T-helper 2 cell (primary cell): ENCODE results near the gene DGKD.

ENCODE experiments used
- DNase-seq, 5 experiments: peaks; one replicate each; pipeline versions ENCODE4 v3.0.0 to v3.0.0-alpha.2; 2012 to 2022

Gene DGKD

DNA sequence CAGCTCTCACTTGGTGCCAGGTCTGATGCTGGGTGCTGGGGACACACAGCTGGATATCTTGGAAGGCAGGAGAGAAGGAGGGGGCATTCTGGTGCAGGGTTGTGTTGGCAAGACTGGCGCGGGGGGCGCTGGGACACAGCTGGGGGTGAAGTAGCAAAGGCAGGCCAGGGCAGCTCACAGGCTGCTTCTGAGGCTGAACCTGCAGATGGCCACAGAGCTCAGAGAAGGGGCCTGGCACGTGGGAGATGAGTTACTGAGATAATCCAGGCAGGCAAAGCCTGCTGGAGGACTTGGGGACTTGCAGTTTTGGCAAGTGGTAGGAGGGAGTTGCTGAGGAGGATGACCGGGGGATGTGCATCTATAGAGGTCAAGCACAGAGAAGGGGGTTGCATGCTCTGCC, 16.2 kb upstream of the DGKD start:
- DNase-seq = no peak

DNA sequence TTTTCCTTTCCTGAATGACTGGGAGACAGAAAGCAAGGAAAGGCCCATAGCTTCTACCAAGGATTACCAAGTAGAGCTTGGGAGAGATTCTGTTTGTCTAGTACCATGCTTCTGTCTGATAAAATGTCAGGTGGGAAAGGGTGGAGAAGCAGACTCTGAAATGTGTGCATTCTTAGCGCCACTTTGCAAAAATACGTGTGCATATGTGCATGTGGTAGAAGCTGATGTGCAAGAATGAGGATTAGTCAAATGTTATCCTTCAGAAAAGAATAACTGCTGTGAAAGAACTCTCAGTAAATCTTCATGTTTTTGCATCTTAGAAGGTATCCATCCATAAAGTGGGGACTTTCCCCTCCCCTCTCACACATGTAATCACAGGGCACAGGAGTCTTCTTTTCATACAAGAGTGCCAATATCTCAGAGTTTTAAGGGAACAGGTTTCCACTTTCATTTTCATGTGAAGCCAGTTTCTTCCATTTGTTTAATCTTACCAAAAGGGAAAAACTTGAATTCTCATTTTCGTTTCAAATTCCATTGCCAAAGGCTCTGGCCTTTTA, 15.4 kb upstream of the DGKD start:
- no peak for DNase-seq

DNA sequence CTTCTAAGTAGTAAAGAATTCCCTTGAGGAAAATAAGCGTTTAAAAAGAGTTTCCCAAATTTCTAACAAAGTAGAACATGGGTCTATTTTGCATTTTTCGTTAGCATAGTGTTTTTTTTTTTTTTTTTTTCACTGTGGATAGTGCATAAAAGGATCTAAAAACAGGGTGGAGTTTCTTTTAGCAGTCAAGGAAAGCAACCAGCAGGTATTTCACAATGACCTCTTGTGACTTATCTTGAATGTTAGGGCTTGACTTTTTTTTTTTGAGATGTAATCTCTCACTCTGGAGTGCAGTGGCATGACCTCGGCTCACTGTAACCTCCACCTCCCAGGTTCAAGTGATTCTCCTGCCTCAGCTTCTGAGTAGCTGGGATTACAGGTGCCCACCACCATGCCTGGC, 14.9 kb upstream of the DGKD start:
- DNase-seq = no peak

DNA sequence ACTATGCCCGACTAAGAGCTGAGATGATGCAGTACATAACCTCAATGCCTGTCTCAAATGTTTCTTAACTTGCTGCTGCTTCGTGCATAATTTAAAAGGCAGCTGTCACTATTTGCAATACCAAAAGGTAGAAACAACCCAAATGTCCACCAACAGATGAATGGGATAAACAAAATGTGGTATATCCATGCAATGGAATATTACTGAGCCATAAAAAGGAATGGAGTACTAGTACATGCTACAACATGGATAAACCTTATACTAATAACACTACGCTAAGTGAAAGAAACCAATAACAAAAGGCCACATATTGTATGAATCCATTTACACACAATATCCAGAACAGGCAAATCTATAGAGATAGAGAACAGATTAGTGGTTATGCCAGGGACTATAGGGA, 13.0 kb upstream of the DGKD start:
- DNase-seq = no peak

GRCh38 chr2:233342301-233342700, 12.0 kb upstream of the DGKD start:
- no peak for DNase-seq

DNA sequence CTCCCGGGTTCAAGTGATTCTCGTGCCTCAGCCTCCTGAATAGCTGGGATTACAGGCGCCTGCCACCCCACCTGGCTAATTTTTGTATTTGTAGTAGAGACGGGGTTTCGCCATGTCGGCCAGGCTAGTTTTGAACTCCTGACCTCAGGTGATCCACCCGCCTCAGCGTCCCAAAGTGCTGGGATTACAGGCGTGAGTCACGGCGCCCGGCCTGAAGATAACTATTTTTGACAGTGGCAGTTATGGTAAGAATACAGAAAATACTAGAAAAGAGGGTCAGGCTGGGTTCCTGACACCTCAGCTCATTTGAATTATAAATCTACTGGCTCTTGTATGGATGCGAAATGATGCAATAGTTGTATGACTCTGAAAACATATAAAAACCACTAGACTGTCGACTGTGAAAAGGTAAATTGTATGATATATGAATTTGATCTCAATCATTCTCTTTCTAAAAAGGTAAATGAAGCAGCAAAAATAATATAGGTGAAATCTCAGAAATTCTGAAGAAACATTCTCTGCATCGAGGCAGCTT, 11.1 kb upstream of the DGKD start:
- no peak for DNase-seq

GRCh38 chr2:233346376-233346775, 7.9 kb upstream of the DGKD start:
- no peak for DNase-seq

DNA sequence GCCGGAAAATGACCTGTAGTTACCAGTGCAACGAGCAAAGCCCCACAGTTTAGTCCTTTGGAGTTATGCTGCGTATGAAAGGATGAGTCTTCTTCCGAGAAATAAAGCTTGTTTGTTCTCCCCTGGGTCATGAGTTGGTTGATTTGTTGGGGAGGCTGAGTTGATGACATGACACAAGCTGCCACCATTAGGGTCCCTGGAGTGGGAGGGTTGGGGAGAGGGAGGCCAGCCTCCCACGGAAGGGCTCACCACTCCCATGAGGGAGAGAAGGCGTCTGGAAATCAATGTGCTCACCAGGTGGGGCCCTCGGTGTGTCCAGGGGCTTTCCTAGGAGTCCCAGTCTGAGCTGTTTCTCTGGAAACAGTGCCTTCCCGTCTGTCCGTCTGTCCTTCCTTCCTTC, 7.4 kb upstream of the DGKD start:
- DNase-seq = no peak

DNA sequence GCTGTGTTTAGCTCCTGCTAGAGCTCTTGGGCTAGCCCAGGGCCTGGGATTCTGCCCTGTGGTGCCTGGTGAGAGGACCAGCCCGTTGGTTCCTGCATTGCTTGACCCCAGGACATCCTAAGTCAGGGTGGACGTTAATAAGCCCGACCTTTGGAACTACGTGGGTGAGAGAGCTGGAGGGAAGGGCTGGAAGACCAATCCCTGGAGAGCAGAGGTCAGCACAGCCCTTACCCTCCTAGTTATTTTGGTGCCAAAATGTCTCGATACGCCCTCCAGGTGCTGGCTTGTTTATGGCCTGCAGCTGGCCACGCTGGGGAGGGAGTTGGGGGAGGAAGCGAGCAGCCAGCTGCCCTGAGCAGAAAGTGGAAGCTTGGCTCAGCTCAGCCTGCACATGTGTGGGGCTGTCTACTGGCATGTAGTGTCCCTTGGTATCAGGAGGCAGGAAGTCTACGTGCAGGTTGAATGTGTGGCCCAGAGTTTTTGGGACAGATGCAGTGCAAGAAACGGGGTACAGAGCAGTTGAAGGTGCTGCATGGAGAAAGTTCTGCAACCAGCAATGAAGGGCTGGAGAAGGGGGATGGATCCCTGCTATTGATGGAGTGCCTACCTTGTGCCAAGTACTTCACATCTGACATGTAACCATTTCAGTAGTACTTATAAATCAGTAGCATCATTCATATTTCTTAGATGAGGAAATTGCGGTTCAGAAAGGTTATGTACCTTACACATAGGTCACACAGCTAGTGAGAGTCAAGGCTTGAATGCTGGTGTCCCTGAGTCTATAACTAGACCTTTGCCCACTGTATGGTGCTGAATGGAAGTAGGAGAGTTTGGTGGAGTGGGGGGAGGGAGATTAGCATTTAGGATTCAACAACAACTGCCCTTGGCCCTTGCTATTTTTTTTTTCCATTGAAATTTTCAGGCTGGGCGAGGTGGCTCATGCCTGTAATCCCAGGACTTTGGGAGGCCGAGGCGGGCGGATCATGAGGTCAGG, 5.0 kb upstream of the DGKD start:
- DNase-seq = no peak

DNA sequence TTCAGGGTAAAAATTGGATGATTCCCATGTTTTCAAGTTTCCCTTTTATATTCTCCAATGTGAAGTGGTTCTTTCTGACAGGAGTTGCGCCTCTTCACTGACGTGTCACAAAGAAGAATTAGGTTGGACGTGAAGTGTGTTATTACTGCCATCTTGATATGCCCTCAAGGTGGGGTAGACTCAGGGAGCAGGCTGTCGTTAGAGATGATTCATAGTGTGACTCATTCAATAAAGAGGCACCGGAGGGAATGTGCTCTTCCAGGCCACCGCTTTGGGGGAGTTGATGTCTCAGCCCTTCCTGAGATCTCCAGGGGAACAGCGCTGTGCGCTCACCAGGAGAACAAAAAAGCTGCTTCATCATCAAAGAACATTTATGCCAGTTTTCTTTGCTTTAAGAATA, 3.6 kb upstream of the DGKD start:
- peak in 1 of 5 experiments; percentile 35 for DNase-seq

DNA sequence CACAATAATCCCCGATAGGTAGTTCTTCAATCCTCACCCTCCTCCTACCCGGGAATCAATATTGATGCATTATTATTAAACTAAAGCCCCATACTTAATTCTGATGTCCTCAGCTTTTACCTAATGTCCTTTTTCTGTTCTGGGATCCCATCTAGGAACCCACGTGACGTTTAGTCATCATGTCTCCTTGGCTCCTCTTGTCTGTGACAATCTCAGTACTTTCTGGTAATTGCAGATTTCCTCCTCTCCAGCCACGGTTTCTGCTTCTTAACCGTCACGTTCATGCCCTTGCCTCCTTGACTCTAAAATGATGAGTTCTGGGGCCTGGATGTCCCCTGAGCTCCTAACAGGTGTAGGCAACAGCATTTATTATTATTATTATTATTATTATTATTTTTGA, 2.9 kb upstream of the DGKD start:
- no peak for DNase-seq

GRCh38 chr2:233352141-233352842, 2.0 kb upstream of the DGKD start:
- DNase-seq = no peak

- no peak for DNase-seq
Measured at GRCh38 chr2:233353101-233353768, 1.1 kb upstream of the DGKD start.

- DNase-seq = no peak
Measured at GRCh38 chr2:233354500-233354924, 218 bp downstream of the DGKD start.

- peak in 1 of 5 experiments; percentile 23 for DNase-seq
Measured at GRCh38 chr2:233354971-233355574, 779 bp downstream of the DGKD start.

- no peak for DNase-seq
Measured at GRCh38 chr2:233355916-233356315, 1.6 kb downstream of the DGKD start.

GRCh38 chr2:233356546-233357308, 2.4 kb downstream of the DGKD start:
- DNase-seq = no peak

GRCh38 chr2:233358335-233358734, 4.0 kb downstream of the DGKD start:
- no peak for DNase-seq

- no peak for DNase-seq
Measured at GRCh38 chr2:233358947-233359346, 4.7 kb downstream of the DGKD start.

DNA sequence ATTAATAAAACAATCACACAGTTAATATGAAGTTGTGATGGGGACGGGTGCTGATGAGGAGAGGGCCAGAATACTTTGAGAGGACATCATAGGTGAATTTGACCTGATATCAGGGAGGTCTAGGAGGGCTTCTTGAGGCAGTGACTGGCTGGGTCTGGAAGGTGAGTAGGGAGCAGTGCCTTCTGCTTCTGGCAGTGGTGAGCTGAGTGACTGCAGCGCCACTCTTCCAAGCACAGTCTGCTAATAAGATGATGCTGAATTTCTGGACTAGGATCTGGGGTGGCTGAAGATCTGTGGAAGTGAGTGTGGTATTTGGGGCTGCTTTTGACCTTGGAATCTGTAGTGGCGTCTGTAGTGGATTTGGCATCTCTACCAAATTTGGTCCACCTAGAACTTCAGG, 5.5 kb downstream of the DGKD start:
- no peak for DNase-seq

GRCh38 chr2:233360771-233361176, 6.5 kb downstream of the DGKD start:
- no peak for DNase-seq

DNA sequence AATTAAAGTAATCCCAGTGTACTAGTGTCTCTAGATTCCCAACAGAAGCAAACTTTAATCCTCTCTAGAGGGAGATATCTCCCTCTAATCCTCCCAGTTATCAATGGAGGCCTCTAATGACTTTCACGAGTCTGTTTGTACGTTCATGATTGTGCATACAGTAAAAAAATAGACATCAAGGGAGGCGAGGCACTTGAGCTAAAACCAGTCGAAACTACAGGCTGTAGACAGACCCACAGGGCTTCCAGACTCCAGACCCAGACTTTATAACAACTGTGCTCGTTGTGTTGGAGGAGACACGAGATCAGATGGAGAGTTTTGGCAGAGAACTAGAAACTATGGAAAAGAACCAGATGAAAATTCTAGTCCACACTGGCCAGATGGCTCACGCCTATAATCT, 7.0 kb downstream of the DGKD start:
- DNase-seq = no peak
